ENCODE measurements around the gene ZNF513.
A peak's percentile ranks its signal among the peaks of the same experiment; 100 is the strongest.
"Not testable (repeated sequence)": the region's sequence is repeated elsewhere in the genome, so short reads cannot be mapped to it uniquely, and the experiment has no call there.

ZNF513 gene

DNA sequence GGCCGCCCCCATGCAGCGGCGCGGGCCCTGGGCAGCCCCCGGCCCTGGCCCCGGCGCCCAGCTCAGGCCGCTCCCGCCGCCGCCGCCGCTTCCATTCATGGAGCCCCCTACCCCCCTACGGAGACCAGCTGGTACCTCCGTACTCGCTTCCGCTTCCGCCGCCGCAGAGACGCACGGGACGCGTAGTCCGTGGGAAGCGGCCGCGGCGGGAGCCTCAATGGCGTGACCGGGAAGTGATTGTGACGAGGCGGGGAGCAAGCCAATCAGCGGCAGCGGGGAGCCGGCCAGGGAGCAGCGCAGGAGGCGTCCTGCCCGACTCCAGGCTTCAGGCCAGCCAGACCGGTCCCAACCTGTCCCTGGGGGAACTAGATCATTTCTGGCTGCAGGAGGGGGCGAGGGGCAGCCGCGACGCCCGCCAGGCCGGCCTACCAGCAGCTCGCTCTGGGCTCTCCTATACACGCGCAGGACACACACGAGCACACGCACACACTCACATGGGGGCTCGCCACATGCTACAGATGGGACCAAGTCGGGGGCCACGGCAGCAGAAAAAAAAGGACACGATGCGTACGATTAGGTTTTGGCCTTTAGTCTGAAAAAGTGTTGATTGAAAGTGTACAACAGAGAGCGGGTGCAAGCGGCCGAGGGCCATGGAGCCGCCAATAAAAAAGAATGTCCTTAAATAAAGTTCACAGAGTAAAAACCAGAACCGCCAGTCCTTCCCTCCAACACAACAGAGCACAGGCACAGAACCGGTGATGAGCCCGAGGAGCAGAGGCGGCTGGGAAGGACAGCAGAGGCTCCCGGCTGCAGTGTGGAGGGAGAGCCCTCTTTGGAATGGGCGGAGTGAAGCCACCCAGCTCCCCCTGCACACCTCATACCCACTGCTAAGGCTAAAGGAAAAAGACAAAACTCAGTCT lies at the start of gene ZNF513:
ZNF513 (minus strand) TSS at position 109 of the 920 bp plus-strand sequence. CDS start 208 bp downstream, outside the sequence.
- peak; percentile 83 for DNase-seq (ENCODE audit: low read depth)

DNA sequence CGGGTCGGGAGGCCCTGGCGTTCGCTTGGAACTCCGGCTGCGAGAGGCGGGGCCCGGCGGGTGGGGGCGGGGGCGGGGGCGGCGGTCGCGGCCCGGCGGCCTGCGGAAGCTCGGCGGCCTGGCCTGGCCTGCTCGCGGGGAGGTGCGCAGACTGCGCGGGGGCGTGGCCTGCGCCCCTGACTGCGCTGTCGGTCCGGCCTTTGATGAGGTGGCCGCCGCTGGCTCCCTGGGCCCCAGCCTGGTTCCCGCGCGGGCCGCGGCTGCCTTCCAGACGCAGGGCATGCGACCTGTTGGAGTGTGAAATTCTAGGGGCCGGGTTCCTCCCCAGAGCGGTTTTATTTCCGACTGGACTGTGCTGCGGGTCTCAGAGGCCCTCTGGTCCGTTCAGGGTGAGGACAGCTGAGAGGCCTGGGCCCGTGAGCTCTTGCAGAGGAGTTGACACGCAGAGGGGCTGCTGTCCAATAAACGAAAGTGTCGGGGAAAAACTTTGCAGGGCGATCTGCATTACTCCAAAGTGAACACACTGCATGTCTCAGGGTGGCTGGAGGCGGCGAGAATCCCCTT lies 48.5 kb upstream of the ZNF513 start:
- DNase-seq (ENCODE audit: low read depth): peak; percentile 60

DNA sequence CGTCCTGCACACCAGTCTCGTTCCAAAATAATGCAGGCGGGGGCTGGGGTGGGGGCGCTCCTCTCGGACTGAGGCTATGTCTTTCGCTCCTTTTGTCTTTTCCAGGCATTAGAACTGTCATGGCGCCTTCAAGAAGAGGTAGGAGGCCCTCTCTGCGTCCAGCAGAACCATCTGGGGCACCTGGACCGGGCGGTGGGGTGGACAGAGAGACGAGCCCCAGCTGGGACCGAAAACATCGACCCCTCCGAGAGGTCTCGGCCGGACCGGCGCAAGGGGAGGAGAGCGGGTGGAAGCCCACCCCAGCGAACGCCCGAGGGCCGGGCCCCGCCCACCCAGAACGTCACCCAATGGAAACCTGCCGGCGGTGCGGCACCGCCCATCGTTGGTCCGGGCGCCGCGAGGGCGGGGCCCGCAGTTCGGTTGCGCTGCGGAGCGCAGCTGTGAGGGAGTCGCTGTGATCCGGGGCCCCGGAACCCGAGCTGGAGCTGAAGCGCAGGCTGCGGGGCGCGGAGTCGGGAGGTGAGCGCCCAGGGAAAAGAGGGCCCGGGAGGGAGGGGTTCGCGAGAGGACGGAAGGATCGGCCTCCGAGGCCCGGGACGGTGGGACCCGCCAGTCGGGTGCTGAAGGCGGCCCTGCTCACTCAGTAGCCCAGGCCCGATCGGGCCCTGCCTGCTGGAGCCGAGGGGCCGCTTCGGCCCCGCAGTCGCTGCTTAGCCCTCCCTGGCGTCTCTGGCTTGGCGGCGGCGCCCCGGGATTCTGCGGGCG lies 47.9 kb upstream of the ZNF513 start, which contains the start of gene NRBP1:
NRBP1 (plus strand) TSS at position 419 of the 765 bp plus-strand sequence. CDS start 4,643 bp downstream, outside the sequence.
- DNase-seq (ENCODE audit: low read depth): peak; percentile 86

DNA sequence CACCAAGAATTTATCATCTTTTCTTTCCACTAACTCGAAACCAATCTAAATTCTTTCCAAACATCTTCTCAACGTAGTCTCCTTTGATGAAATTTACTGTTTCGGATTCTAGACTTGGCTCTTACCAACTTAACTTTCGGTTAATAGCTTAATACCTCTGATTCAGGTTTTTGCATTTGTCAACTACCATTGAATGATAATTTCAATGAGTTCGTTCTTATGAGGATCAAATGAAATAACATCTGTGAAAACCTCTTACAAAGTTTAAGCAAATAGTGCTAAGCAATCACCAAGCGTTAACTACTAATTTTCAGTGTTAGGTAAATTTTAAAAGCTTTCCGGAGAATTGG lies 47.3 kb upstream of the ZNF513 start:
- no peak for DNase-seq (ENCODE audit: low read depth)

GRCh38 chr2:27425039-27425438 lies 44.5 kb upstream of the ZNF513 start:
- not testable (repeated sequence) for DNase-seq (ENCODE audit: low read depth)

DNA sequence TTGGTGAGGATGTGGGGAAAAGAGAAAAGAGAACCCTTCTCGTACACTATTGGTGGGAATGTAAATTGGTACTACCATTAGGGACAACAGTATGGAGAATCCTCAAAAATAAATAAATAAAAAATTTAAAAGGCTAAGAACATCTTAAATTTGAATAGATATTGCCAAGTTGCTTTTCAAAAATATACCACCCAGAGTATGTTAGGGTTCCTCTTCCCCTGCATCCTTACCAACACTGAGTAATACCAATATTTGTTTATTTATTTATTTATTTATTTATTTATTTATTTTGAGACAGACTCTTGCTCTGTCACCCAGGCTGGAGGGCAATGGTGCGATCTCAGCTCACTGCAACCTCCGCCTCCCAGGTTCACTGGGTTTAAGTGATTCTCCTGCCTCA lies 42.4 kb upstream of the ZNF513 start:
- no peak for DNase-seq (ENCODE audit: low read depth)

GRCh38 chr2:27421660-27422250 lies 41.2 kb upstream of the ZNF513 start:
- DNase-seq (ENCODE audit: low read depth): no peak

DNA sequence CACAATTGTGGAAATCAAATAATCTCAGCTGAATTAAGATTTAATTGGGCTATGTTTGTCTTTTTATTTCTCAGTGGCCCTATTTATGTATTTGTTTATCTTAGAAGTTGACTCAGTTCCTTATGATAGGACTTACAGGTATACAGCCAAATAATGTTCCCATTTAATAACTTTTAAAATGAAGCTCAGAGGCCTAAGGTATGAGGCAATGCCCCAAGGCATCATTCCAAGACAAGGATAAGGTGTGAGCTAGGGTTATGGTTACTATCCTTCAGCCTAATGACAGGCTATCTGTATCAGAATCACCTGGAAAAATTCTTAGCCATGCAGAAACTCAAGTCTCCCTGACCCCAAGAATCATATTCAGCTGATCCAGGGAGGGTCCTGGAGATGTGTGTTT lies 40.5 kb upstream of the ZNF513 start:
- no peak for DNase-seq (ENCODE audit: low read depth)

DNA sequence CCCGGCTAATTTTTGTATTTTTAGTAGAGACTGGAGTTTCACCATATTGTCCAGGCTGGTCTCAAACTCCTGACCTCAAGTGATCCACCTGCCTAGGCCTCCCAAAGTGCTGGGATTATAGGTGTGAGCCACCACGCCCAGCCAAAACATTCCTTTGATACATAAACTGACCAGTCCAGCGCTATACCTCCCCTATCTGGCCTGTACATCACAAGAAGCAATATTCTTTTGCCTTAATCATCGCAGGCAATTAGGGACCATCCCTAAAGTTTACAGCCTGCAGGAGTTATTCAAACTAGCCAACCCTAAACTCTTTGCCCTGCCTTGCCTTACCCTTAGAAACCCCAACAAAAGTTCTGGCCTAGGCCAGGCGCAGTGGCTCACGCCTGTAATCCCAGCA lies 35.6 kb upstream of the ZNF513 start:
- no peak for DNase-seq (ENCODE audit: low read depth)

DNA sequence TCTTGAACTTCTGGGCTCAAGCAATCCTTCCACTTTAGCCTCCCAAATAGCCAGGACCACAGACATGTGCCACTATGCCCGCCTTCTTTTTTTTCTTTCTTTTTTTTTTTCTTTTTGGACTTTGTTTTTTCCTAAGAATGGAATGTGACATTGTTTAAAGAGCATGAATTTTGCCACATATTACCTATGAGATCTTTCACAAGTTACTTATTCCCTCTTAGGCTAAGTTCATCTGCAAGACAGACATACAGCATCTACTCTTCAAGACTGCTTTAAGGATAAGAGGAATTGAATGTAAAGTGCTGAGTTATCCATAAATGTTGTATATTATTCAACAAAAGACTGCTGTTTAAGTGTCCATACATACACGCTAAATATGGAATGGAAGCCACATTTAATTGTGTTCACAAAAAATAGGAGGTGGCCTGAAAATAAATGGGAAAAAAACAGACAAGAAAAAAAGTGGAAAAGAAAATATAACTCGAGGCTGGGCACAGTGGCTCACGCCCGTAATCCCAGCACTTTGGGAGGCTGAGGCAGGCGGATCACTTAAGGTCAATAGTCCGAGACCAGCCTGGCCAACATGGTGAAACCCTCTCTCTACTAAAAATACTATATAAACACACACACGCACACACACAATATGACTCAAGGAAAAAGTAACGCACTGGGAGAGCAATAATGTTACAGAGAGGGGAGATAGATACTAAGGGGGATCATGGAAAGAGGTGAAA lies 32.1 kb upstream of the ZNF513 start:
- no peak for DNase-seq (ENCODE audit: low read depth)

- DNase-seq (ENCODE audit: low read depth): peak; percentile 96
Observed at GRCh38 chr2:27409321-27410073, 29.0 kb upstream of the ZNF513 start, which contains the start of gene PPM1G. TSS of gene PPM1G (minus strand) at chr2:27409591. CDS start at chr2:27409422, 169 bp downstream.

GRCh38 chr2:27408601-27409320 lies 28.2 kb upstream of the ZNF513 start:
- DNase-seq (ENCODE audit: low read depth): peak; percentile 2

GRCh38 chr2:27407798-27408491 lies 27.4 kb upstream of the ZNF513 start:
- no peak for DNase-seq (ENCODE audit: low read depth)

DNA sequence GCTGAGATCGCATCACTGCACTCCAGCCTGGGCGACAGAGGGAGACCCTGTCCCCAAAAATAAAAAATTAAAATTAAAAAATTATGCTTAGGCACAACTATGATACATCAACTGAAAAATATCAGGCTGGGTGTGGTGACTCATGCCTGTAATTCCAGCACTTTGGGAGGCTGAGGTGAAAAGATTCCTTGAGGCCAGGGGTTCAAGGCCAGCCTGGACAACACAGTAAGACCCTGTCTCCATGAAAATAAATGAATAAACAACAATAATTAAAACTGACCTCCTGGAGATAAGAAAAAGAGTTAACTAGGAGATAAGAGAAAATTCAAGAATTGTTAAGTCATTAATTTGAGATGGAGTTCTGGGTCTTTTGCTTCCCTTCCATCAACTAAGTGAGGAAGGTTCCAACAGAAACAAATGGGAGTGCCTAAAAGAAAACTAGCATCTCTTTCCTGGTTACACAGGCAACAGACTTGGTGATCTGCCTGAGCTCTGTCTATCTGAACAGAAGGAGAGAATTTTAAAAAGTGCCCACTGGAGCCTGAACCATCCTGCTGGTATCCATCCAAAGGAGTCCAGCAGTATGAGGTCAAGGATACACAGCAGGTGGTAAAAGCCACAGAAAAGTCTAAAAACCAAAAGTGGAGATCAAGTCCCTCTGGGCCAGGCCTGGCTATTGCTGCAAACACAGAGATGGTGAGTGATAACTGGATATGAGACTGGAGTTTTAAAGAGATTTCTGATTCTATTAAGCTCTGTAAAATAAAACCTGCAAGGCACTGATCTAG lies 20.0 kb upstream of the ZNF513 start:
- no peak for DNase-seq (ENCODE audit: low read depth)

- no peak for DNase-seq (ENCODE audit: low read depth)
Observed at GRCh38 chr2:27398962-27399361, 18.4 kb upstream of the ZNF513 start.

GRCh38 chr2:27393225-27393624 lies 12.7 kb upstream of the ZNF513 start:
- DNase-seq (ENCODE audit: low read depth): no peak

GRCh38 chr2:27390822-27391679 lies 10.5 kb upstream of the ZNF513 start:
- no peak for DNase-seq (ENCODE audit: low read depth)
